GM15510 (cell line): ENCODE data around the gene LRCH3.

ENCODE experiments used
- POLR2A ChIP-seq: IDR thresholded peaks from 3 replicates; pipeline ENCODE4 v1.6.1; 2011; ENCODE audit warnings: borderline replicate concordance; ENCODE audit not compliant: insufficient read length; ENCODE audit errors: extremely low read depth

The LRCH3 gene

DNA sequence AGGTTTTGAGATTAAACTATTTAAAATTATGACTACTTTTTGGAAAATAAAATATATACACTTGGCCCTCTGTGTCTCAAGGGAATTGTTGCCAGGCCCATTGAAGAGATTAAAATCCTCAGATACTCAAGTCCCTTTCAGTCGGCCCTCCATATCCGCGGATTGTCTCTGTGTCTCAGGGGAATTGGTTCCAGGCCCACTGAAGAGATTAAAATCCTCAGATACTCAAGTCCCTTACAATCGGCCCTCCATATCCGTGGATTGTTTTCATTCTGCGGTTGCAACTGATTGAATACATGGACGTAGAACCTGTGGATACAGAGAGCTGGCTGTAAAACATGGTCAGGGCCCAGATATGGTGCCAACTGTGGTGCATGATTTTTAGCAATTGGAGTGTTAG is 15.7 kb upstream of the LRCH3 start:
- no peak for TF ChIP-seq POLR2A

GRCh38 chr3:197782230-197782629 is 8.8 kb upstream of the LRCH3 start:
- no peak for TF ChIP-seq POLR2A

DNA sequence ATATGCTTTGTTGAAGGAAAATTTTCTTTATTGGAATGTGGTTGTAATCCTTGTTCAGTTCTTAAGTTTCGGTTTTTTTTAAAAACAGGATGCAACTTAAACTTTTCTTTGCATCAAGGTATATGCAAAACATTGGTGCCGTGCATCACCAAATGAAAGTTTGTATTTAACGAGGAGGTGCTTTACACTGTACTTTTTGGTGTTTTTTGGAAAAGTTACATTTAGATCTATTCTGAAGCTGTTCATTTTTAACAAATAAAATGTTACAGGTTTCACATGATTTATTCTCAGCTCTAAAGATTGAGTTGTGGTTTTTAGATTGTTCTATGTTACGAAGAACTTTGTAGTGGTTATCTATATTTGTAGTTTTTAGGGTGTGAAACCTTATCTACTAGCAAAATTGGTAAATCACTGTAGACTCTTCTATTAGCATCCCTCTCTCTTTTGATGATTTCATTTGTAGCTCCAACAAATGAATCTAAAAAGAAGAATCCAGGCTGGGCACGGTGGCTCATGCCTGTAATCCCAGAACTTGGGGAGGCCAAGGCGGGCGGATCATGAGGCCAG is 7.0 kb upstream of the LRCH3 start:
- TF ChIP-seq POLR2A = no peak

- no peak for TF ChIP-seq POLR2A
These were observed 3.6 kb upstream of the LRCH3 start for GRCh38 chr3:197787412-197787811.

- no peak for TF ChIP-seq POLR2A
These were observed 1.7 kb upstream of the LRCH3 start for GRCh38 chr3:197789309-197789708.

- TF ChIP-seq POLR2A = no peak
These were observed 1.0 kb upstream of the LRCH3 start for GRCh38 chr3:197790033-197790432.

DNA sequence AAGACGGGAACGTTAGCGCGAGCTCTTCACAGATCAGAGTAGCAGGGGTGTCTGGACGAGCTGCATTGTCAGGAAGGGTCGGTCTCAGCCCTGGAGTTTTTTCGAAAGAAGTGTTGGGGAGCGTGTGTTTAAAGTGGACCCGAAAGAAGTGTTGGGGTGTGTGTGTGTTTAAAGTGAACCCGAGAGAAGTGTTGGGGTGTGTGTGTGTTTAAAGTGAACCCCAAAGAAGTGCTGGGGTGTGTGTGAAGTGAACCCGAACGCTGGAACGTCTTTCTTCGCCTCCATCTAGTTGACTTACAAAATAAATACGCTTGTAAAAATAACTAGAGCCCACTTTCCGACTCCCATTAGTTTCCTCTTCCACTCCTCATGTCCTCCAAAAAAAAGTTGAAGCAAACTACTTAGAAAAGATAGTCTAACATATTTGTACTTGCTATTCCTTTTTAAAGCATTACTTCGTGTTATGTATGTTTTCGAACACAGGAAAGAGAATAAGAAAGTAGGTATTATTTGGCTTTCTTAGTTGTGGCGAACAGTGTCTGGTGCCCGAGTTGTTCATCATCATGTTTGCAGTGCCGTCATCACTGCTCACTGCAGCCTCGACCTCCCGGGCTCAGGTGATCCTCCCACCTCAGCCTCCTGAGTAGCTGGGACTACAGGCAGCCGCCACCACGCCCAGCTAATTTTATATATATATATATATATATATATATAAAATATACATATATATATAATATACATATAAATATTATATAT is 1.0 kb downstream of the LRCH3 start:
- no peak for TF ChIP-seq POLR2A

- no peak for TF ChIP-seq POLR2A
These were observed 2.2 kb downstream of the LRCH3 start for GRCh38 chr3:197793247-197793646.

GRCh38 chr3:197794115-197794514 is 3.1 kb downstream of the LRCH3 start:
- TF ChIP-seq POLR2A = no peak

DNA sequence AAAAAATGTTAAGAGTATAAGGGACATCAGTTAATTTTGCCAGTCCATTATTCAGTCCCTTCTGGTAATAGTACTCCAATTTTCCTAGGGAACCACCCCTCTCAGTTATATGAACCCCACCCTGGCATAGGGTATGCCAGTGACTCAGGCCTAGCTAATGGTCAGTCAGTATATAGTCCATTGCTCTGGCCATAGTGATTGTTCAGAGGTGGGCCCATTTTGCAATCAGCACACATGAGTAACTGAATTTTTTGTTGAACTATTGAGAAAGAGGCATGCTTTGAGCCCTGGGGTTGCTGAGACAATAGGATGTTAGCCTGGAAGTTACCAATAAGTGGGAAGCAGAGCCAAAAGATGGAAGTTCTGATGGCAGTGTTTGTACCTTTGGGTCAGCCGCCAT is 4.1 kb downstream of the LRCH3 start:
- no peak for TF ChIP-seq POLR2A

DNA sequence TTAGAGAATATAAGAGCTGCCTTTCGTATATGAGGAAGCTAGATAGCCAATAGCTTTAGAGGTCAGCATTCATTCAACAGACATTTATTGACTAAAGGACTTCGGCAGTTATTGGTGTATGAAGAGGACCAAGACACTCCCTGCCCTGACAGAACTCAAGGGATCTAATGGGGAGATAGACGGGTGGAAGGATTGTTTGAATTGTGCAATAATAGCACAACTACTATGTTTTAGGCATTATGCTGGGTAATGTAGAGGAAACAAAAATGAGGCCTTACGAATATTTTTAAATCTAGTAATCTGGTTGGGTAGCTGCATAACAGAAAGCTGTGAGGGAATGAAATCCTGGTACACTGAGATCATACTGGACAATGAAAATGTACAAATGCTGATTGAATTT is 5.0 kb downstream of the LRCH3 start:
- TF ChIP-seq POLR2A = no peak

- TF ChIP-seq POLR2A = no peak
These were observed 7.8 kb downstream of the LRCH3 start for GRCh38 chr3:197798863-197799262.

GRCh38 chr3:197800379-197800778 is 9.3 kb downstream of the LRCH3 start:
- no peak for TF ChIP-seq POLR2A

GRCh38 chr3:197801891-197802778 is 11.1 kb downstream of the LRCH3 start:
- TF ChIP-seq POLR2A = no peak

DNA sequence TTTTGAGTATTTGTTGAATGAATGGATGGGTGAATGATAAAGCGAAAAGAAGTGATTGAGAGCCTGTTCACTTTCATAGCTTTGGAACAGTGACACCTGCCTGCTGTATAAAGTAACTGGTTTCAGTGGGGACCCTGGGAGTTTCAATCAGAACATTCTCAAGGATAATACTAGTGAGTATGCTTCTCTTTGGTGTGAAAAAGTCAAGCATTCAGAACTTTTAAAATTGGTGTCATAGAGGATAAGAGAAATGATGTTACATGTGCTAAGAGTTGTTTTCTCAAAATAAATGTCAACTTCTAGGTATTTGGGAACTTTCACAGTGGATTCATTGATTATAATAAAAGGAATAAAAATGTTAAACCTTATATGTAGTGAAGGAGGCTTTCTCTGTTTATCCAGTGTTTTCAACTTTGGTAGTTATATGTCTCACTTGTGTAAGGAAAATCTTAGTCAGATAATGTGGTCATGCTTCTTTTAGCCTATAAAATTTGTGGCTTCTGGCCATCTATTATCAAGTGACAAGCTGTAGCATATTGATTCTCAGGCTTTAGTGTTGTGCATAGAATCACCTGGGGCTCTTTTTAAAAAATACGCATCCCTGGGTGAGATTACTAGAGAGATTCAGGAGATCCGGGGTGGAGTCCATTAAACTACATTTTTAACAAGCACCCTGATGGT is 11.9 kb downstream of the LRCH3 start:
- no peak for TF ChIP-seq POLR2A
